Measurements from ENCODE around the gene TRIM47. TPM values are rescaled to one million over a fixed set of nuclear protein-coding genes. Genes with fewer than 3 reads are reported as not detected.

The TRIM47 gene
- total and polyA plus RNA-seq, 2 of the 13 experiments (the other 11 are each of a cell fraction or from before 2014, with no cell fraction given), result 33.5 to 82.0 TPM

DNA sequence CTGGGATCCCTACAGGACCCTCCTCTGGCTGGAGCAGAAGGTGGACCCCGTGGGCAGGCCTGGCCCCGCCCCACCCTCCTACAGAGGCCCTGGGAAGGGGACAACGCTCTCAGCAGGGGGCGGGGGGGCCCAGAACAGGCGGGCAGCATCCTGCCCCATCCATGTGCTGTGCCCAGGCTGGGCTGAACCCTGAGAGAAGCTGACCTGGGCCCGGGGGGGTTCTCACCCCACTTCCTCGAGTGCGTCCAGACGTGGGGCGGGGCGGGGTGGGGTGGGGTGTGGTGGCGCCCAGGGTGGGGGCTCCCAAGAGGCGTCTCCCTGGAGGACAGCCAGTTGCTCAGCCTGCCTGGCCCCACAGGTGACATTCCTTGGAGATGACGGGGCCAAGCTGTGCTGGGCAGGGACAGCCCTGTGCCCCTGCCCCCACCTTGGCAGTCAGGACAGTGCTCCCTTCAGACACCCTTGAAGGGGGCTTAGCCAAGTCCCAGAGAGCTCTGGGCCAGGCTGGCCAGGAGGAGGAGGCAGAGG, 33.8 kb downstream of the TRIM47 start (continued):
- TF ChIP-seq ZFYVE20 (CRISPR knock-in tag; IDR thresholded peaks at IDR 0.05; ENCODE audit: borderline replicate concordance, low read depth) (no peak), TFDP1 (CRISPR knock-in tag; IDR thresholded peaks at IDR 0.05; ENCODE audit: borderline replicate concordance) (0 out of 2 replicates have a peak, but pooled peaks have one; percentile 11), ZMAT3 (CRISPR knock-in tag; conservative IDR thresholded peaks at IDR 0.05) (no peak), TBP (CRISPR knock-in tag; IDR thresholded peaks at IDR 0.05) (no peak), ZNF451 (CRISPR knock-in tag; IDR thresholded peaks at IDR 0.05) (no peak), PBX2 (CRISPR knock-in tag; IDR thresholded peaks at IDR 0.05) (no peak), RNF2 (conservative IDR thresholded peaks at IDR 0.05; ENCODE audit: low read depth) (no peak), ZNF414 (CRISPR knock-in tag; IDR thresholded peaks at IDR 0.05) (no peak), ZNF224 (CRISPR knock-in tag; IDR thresholded peaks at IDR 0.05) (no peak), ZSCAN21 (CRISPR knock-in tag; IDR thresholded peaks at IDR 0.05; ENCODE audit: borderline replicate concordance) (no peak), ZNF558 (CRISPR knock-in tag; IDR thresholded peaks at IDR 0.05; ENCODE audit: borderline replicate concordance) (no peak), JUND (CRISPR knock-in tag; IDR thresholded peaks at IDR 0.05) (0 out of 2 replicates have a peak, but pooled peaks have one; percentile 5)
- TF ChIP-seq, protein P1, sequence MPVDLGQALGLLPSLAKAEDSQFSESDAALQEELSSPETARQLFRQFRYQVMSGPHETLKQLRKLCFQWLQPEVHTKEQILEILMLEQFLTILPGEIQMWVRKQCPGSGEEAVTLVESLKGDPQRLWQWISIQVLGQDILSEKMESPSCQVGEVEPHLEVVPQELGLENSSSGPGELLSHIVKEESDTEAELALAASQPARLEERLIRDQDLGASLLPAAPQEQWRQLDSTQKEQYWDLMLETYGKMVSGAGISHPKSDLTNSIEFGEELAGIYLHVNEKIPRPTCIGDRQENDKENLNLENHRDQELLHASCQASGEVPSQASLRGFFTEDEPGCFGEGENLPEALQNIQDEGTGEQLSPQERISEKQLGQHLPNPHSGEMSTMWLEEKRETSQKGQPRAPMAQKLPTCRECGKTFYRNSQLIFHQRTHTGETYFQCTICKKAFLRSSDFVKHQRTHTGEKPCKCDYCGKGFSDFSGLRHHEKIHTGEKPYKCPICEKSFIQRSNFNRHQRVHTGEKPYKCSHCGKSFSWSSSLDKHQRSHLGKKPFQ (CRISPR knock-in tag; IDR thresholded peaks at IDR 0.05; ENCODE audit: insufficient replicate concordance), result peak; percentile 1
- TF ChIP-seq, protein P2, sequence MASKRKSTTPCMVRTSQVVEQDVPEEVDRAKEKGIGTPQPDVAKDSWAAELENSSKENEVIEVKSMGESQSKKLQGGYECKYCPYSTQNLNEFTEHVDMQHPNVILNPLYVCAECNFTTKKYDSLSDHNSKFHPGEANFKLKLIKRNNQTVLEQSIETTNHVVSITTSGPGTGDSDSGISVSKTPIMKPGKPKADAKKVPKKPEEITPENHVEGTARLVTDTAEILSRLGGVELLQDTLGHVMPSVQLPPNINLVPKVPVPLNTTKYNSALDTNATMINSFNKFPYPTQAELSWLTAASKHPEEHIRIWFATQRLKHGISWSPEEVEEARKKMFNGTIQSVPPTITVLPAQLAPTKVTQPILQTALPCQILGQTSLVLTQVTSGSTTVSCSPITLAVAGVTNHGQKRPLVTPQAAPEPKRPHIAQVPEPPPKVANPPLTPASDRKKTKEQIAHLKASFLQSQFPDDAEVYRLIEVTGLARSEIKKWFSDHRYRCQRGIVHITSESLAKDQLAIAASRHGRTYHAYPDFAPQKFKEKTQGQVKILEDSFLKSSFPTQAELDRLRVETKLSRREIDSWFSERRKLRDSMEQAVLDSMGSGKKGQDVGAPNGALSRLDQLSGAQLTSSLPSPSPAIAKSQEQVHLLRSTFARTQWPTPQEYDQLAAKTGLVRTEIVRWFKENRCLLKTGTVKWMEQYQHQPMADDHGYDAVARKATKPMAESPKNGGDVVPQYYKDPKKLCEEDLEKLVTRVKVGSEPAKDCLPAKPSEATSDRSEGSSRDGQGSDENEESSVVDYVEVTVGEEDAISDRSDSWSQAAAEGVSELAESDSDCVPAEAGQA (IDR thresholded peaks at IDR 0.05; ENCODE audit: low read depth), result no peak
- TF ChIP-seq, protein P2 (CRISPR knock-in tag; IDR thresholded peaks at IDR 0.05; ENCODE audit: borderline replicate concordance), result no peak

All from HepG2 (cell line).